Stomach smooth muscle (tissue), 2 donors: ENCODE measurements around the gene MYB.
"Not testable (repeated sequence)": the region's sequence is repeated elsewhere in the genome, so short reads cannot be mapped to it uniquely, and the experiment has no call there.

ENCODE experiments used
- H3K27ac ChIP-seq: one replicate; pipeline ENCODE4 v1.7.0; 2013; ENCODE audit warnings: mild to moderate bottlenecking, low read length, inconsistent platforms
- H3K27me3 ChIP-seq, 2 donors: one replicate each; pipeline ENCODE4 v1.7.0; 2013; ENCODE audit warnings: low read length in 2 of 2; ENCODE audit not compliant: insufficient read depth in 2 of 2, control insufficient read depth in 1 of 2
- H3K36me3 ChIP-seq, 2 donors: one replicate each; pipeline ENCODE4 v1.7.0; 2013; ENCODE audit warnings: low read length in 2 of 2; ENCODE audit not compliant: control insufficient read depth in 2 of 2, insufficient read depth in 2 of 2
- H3K4me1 ChIP-seq: one replicate; pipeline ENCODE4 v1.7.0; 2013; ENCODE audit warnings: low read length; ENCODE audit not compliant: control insufficient read depth, insufficient read depth
- H3K4me3 ChIP-seq, 2 donors: one replicate each; pipeline ENCODE4 v1.7.0; 2013; ENCODE audit warnings: low read length in 2 of 2
- H3K9ac ChIP-seq, 2 donors: one replicate each; pipeline ENCODE4 v1.7.0; 2013; ENCODE audit warnings: low read length in 2 of 2, mild to moderate bottlenecking in 1 of 2
- H3K9me3 ChIP-seq, 2 donors: one replicate each; pipeline ENCODE4 v1.7.0; 2013; ENCODE audit warnings: low read length in 2 of 2; ENCODE audit not compliant: control insufficient read depth in 2 of 2
- donor health status: healthy.
- donor health status: Pancreatic carcinoma.

Gene MYB

DNA sequence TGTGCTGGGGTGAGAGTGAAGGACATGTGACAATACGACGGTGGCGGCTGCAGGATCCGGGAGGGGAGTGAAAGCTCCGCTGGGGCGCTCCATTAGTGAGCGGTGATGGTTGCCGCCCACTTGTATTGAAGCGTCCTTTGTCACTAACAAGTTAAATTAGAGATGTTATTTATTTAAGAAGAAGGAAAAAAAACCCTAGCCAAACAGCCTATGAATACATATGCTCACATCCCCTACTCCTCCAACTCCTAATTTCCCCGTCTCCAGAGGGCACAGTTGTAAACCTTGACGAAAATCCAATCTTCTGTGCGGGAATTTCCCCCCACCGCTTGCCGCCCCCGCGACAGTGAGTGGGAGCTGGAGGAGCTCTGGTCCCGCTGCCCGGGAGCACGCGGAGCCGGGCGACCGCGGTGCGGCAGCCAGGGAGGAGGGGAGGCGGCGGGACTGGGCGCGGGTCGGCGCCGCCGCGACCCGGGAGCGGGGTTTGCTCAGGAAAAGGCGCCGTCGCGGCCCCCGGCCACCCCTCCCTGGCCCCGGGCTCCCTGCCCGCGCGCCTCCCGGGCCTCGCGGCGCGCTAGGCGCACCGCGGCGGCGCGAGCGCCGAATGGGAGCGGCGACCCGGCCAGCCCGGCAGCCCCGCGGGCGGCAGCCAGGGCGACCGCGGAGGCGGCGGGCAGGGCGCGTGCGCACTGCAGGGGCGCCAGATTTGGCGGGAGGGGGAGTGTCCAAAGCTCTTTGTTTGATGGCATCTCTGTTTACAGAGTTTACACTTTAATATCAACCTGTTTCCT lies at the start of gene MYB:
Gene MYB (plus strand): TSS at position 767 of the 791 bp plus-strand sequence. CDS start 206 bp downstream, outside the sequence.
- H3K4me3 ChIP-seq: peak within 1 kb of the TSS; percentile 69 to 75
- no peaks in the 10 kb centered on the region for H3K36me3 ChIP-seq
- peaks cover 29% of the 10 kb centered on the region for H3K4me1 ChIP-seq
- H3K9me3 ChIP-seq: no peaks in the 10 kb centered on the region
- H3K9ac ChIP-seq: peak within 1 kb of the TSS in 1 of 2 donors; percentile 29
- H3K27ac ChIP-seq: no peak within 1 kb of the TSS
- peaks cover 20 to 32% of the 10 kb centered on the region in 2 donors for H3K27me3 ChIP-seq

DNA sequence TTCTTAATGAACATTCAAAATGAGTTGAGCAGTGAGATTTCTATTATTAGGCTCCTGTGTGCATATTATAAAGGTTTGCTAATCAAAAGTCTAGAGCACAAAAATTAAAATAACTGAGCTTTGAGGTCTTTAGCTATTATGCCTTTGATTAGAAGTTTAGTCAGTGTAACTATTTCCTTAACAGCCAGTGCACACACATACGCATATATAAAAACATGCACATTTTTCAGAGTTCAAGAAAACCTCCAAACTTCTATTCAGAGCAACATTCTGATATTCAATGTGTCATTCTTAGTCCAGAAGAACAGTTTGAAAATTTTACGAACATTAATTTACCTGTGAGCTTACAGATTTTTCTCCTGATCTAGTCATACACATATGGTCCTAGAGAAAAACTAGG lies 48.3 kb upstream of the MYB start:
- no peak overlapping the region for H3K27ac ChIP-seq
- H3K9me3 ChIP-seq: no peaks in the 10 kb centered on the region
- no peak overlapping the region for H3K9ac ChIP-seq
- H3K36me3 ChIP-seq: no peaks in the 10 kb centered on the region
- H3K4me1 ChIP-seq: no peaks in the 10 kb centered on the region
- H3K27me3 ChIP-seq: no peaks in the 10 kb centered on the region
- no peak overlapping the region for H3K4me3 ChIP-seq

DNA sequence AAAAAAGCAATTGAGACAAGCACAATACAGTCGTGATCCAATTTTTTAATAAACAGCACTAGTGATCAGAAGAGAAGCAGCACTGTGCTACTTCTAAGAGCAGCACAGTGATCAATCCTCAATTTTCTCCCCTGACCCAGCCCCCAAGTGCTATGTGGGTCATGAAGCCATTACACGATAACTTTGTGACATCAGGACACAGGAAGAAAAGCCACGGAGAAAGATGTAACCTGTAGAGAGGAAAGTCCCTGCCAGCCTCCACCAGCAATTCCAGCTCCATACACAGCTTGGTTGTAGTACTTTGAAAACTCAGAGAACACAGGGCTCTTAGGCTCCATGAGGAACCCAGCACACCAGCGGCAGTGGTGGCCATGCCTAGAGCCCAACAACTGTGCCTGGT lies 45.3 kb upstream of the MYB start:
- Histone ChIP-seq H3K4me3 (no peak overlapping the region), H3K9me3 (no peaks in the 10 kb centered on the region), H3K27me3 (no peaks in the 10 kb centered on the region), H3K27ac (no peak overlapping the region), H3K9ac (no peak overlapping the region), H3K4me1 (no peaks in the 10 kb centered on the region), H3K36me3 (no peaks in the 10 kb centered on the region)

DNA sequence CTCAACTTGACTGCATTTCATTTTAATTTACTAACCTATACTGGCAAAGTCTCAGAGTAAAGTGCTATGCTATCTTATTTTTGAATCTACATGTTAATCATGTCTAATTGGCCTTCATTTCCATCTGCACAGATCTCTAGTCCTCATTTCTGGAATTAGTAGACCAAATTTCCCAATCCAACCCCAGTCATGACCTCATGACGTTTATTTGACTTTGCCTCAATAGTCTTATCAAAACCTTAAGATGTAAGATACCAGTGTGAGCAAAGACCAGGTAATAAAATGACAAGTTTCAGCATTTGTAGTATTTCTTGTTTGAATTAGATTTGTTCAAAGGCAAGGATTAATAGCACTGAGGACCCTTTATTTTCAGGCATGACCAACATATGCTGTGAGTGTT lies 43.3 kb upstream of the MYB start:
- H3K36me3 ChIP-seq: no peaks in the 10 kb centered on the region
- H3K4me3 ChIP-seq: no peak overlapping the region
- H3K27ac ChIP-seq: no peak overlapping the region

DNA sequence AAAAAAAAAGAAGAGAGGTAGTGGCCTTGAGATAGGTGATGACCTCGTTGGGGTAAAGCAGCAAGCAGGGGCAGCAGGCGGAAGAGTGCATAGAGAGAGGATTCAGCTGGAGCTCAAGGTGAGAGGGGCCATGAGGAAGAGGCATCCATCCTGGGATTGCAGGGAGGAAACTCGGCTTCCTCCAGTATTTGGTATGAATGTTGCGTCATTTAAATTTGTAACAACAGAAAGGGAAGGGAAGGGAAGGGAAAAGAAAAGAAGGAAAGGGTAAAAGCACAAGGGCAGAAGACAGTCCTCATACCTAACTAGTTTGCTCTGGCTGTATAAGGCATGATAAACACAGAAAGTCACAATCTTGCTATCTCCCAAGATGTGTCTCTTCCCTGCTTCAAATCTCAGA lies 39.9 kb upstream of the MYB start:
- H3K9me3 ChIP-seq: no peaks in the 10 kb centered on the region
- no peak overlapping the region for H3K9ac ChIP-seq
- H3K27ac ChIP-seq: no peak overlapping the region
- H3K4me3 ChIP-seq: no peak overlapping the region
- no peaks in the 10 kb centered on the region for H3K4me1 ChIP-seq
- H3K36me3 ChIP-seq: no peaks in the 10 kb centered on the region
- no peaks in the 10 kb centered on the region for H3K27me3 ChIP-seq

More for the DNA sequence above, 43.3 kb upstream of the MYB start:
- Histone ChIP-seq H3K4me1 (no peaks in the 10 kb centered on the region), H3K27me3 (no peaks in the 10 kb centered on the region), H3K9ac (no peak overlapping the region), H3K9me3 (no peaks in the 10 kb centered on the region)

DNA sequence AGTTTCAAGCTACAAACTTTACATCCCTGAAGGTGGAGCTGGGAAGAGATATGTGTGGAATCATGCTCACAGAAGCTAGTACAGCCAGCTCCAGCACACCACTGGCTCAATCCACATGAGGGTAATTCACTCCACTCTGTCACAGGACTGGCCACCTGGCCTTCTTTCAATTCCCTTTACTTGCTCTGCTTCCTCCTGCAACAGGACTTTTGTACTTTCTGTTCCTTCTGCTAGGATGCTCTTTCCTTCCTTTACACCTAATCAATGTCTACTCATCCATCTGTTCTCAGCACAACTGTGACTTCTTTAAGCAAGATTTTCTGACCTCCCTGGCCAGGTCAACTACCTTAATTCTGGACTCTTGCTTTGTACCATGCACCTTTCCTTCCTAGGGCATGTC lies 39.4 kb upstream of the MYB start:
- no peaks in the 10 kb centered on the region for H3K27me3 ChIP-seq
- H3K4me3 ChIP-seq: no peak overlapping the region
- no peaks in the 10 kb centered on the region for H3K36me3 ChIP-seq
- no peaks in the 10 kb centered on the region for H3K4me1 ChIP-seq
- H3K9ac ChIP-seq: no peak overlapping the region
- no peaks in the 10 kb centered on the region for H3K9me3 ChIP-seq
- no peak overlapping the region for H3K27ac ChIP-seq

DNA sequence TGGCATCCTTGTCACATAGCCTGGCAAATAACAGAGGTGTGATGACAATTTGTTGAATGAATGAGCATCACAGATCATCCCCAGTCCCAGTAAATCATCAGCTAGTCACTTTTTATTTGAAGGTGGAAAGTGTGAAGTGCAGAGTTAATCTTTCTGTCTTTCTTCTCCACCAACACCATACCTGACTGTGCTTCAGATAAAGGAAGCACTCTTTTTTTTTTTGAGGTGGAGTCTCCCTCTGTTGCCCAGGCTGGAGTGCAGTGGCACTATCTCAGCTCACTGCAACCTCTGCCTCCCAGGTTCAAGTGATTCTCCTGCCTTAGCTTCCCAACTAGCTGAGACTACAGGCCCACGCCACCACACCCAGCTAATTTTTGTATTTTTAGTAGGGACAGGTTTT lies 38.9 kb upstream of the MYB start:
- not testable (repeated sequence) for H3K36me3 ChIP-seq, H3K27ac ChIP-seq, H3K9ac ChIP-seq, H3K9me3 ChIP-seq, H3K4me3 ChIP-seq, H3K27me3 ChIP-seq, H3K4me1 ChIP-seq

DNA sequence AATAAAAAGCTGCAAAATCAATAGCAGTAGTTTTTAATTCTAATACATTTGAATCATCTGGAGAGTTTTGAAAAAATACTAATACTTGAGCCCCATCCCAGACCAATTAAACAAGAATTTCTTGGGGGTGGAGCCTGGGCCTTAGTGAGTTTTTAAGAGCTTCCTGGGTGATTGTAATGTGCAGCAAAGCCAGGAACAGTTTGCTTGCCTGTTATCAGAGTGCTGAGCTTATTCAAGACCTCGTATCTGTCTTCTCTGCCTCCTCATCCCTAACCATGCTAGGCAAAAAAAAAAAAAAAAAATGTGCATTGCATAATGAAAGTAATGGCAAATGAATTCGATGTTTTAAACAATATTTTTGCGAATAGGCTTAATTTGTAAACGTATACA lies 36.4 kb upstream of the MYB start:
- H3K9ac ChIP-seq: no peak overlapping the region
- no peak overlapping the region for H3K4me3 ChIP-seq
- H3K9me3 ChIP-seq: no peaks in the 10 kb centered on the region
- no peaks in the 10 kb centered on the region for H3K4me1 ChIP-seq
- no peak overlapping the region for H3K27ac ChIP-seq
- H3K36me3 ChIP-seq: no peaks in the 10 kb centered on the region
- H3K27me3 ChIP-seq: no peaks in the 10 kb centered on the region

DNA sequence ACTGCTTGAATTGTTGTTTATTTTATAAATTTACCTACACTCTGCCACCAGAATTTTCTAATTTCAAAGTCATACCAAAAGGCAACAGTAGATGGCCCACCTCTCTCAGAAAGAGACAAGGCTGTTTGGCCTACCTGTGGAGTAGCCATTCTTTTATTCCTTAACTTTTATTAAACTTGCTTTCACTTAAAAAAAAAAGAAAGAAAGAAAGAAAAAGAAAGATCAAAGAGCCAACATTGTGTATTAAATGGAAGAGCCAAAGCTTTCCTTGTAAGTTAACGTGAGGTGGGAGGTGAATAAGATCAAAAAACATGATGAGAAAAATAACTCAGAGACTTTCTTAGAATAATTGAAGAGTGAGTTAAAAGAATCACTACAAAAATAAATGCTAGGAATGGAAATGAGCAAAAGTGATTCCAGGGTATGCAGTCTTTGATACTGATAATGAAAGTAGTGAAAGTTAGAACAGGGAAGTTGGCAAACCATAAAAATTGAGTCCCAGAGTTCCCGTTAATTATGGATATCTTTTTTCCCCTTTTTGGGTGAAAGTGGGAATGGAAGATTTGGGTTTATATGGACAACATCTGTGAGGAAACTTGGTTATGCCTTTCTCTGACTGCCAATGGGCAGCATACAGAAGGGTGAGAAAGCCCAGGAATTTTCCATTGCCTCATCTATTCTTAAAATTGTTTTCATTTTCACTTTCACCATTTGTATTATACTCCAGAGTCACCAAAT lies 35.9 kb upstream of the MYB start:
- Histone ChIP-seq H3K36me3 (no peaks in the 10 kb centered on the region), H3K9ac (no peak overlapping the region), H3K4me3 (no peak overlapping the region), H3K27me3 (no peaks in the 10 kb centered on the region), H3K27ac (no peak overlapping the region), H3K9me3 (no peaks in the 10 kb centered on the region), H3K4me1 (no peaks in the 10 kb centered on the region)

DNA sequence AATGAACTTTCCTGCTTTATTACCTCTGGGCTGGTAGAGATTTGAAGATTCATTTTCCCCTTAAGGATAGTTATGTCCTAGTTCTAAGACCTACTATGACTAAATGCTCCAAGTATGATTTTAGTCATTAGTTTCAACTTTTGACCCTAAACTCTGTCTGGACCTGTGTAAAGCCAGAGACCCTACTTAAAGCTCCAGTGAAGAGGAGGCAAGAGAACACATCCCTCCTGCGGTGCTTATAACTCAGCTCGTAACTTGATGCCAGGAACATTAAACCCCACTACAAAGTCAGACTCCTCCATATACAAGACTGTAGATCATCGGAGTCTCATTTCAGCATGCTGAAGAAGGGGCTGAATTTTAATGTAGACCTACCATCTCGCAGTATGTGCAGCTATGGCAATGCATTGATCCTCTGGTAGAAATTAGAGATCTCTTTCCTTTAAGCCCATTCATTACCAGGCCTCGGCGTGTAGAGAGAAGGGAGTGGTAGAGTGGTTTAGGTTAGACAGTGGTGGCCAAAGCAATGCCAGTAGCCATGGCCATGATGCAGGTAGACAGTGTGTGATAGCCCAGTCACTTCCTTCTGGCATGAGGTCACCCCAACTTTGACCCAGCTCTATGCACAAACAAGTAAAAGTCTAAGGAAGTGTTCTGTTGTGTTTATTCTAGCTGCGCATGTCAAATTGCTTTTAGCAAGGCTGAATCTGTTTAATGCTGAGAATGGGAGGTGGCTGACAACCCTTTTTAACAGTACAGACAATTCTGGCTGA lies 34.8 kb upstream of the MYB start:
- H3K9me3 ChIP-seq: no peaks in the 10 kb centered on the region
- no peaks in the 10 kb centered on the region for H3K4me1 ChIP-seq

More for the DNA sequence above, 34.8 kb upstream of the MYB start:
- Histone ChIP-seq H3K27ac (no peak overlapping the region), H3K36me3 (no peaks in the 10 kb centered on the region), H3K4me3 (no peak overlapping the region), H3K27me3 (no peaks in the 10 kb centered on the region), H3K9ac (no peak overlapping the region)
